Measurements from ENCODE around the gene ANXA2. TPM values are rescaled to one million over a fixed set of nuclear protein-coding genes. Genes with fewer than 3 reads are reported as not detected.

Gene ANXA2
- total RNA-seq, 2 donors from 2014 or later, result 265 to 341 TPM

- Histone ChIP-seq H3K27ac (no peak overlapping the region), H3K4me1 (no peaks in the 10 kb centered on the region), H3K9me3 (no peaks in the 10 kb centered on the region), H3K4me3 (no peak overlapping the region), H3K36me3 (replicated peaks in 1 of 2; ENCODE audit: insufficient read depth in 1 of 2, low read depth in 2 of 2) (no peaks in the 10 kb centered on the region), H3K27me3 (no peaks in the 10 kb centered on the region)
- DNase-seq (no peak), ATAC-seq (no peak)
- WGBS, 2 donors, result 20 to 43% methylated on average over 1 to 4 of the region's 4 CpGs
- intact Hi-C loops (cut with DNase I), result no loop called here
- TF ChIP-seq POLR2A (IDR thresholded peaks at IDR 0.05) (no peak), CTCF (IDR thresholded peaks at IDR 0.05) (no peak)
These were observed 80.8 kb downstream of the ANXA2 start for GRCh38 chr15:60316961-60317360.

- no peak for DNase-seq
- TF ChIP-seq POLR2A (IDR thresholded peaks at IDR 0.05) (no peak), CTCF (IDR thresholded peaks at IDR 0.05) (no peak)
- WGBS, 2 donors, result 37 to 53% methylated on average over 4 of the region's 4 CpGs
- Histone ChIP-seq H3K9me3 (no peaks in the 10 kb centered on the region), H3K27me3 (no peaks in the 10 kb centered on the region), H3K4me1 (no peaks in the 10 kb centered on the region), H3K27ac (no peak overlapping the region), H3K36me3 (replicated peaks in 1 of 2; ENCODE audit: insufficient read depth in 1 of 2, low read depth in 2 of 2) (no peaks in the 10 kb centered on the region), H3K4me3 (no peak overlapping the region)
- intact Hi-C loops (cut with DNase I), result no loop called here
- ATAC-seq, result no peak
These were observed 81.9 kb downstream of the ANXA2 start for GRCh38 chr15:60315878-60316277.

- DNase-seq (no peak), ATAC-seq (no peak)
- H3K36me3 ChIP-seq (replicated peaks in 1 of 2; ENCODE audit: insufficient read depth in 1 of 2, low read depth in 2 of 2), result no peaks in the 10 kb centered on the region
- H3K27ac ChIP-seq, result no peak overlapping the region
- intact Hi-C loops (cut with DNase I), result no loop called here
- H3K9me3 ChIP-seq, result no peaks in the 10 kb centered on the region
- 69% methylated on average over 4 of the region's 4 CpGs for WGBS, 2 donors
- no peak for TF ChIP-seq CTCF (IDR thresholded peaks at IDR 0.05)
- TF ChIP-seq POLR2A (IDR thresholded peaks at IDR 0.05), result no peak
- no peaks in the 10 kb centered on the region for H3K4me1 ChIP-seq
- H3K27me3 ChIP-seq, result no peaks in the 10 kb centered on the region
- H3K4me3 ChIP-seq, result no peak overlapping the region
These were observed 83.9 kb downstream of the ANXA2 start for GRCh38 chr15:60313906-60314305.

- no peak for TF ChIP-seq POLR2A (IDR thresholded peaks at IDR 0.05)
- no peak for TF ChIP-seq CTCF (IDR thresholded peaks at IDR 0.05)
- Histone ChIP-seq H3K27me3 (no peaks in the 10 kb centered on the region), H3K36me3 (replicated peaks in 1 of 2; ENCODE audit: insufficient read depth in 1 of 2, low read depth in 2 of 2) (no peaks in the 10 kb centered on the region), H3K27ac (no peak overlapping the region), H3K4me1 (no peaks in the 10 kb centered on the region), H3K9me3 (no peaks in the 10 kb centered on the region), H3K4me3 (no peak overlapping the region)
- DNase-seq, result no peak
- 46 to 48% methylated on average over 3 of the region's 3 CpGs for WGBS, 2 donors
- no peak for ATAC-seq
- intact Hi-C loops (cut with DNase I), result no loop called here
These were observed 90.8 kb downstream of the ANXA2 start for GRCh38 chr15:60307034-60307433.

- no peaks in the 10 kb centered on the region for H3K9me3 ChIP-seq
- H3K36me3 ChIP-seq (replicated peaks in 1 of 2; ENCODE audit: insufficient read depth in 1 of 2, low read depth in 2 of 2), result no peaks in the 10 kb centered on the region
- TF ChIP-seq CTCF (IDR thresholded peaks at IDR 0.05), result no peak
- WGBS, 2 donors, result 71 to 83% methylated on average over 1 of the region's 1 CpG
- H3K4me3 ChIP-seq, result no peak overlapping the region
- H3K27me3 ChIP-seq, result no peaks in the 10 kb centered on the region
- ATAC-seq (no peak), DNase-seq (no peak)
- H3K4me1 ChIP-seq, result peaks cover 7% of the 10 kb centered on the region
- intact Hi-C loops (cut with DNase I), result no loop called here
- H3K27ac ChIP-seq, result no peak overlapping the region
These were observed 96.8 kb downstream of the ANXA2 start for GRCh38 chr15:60301024-60301423.
